GM21390 (cell line): ENCODE results near the gene PLS1.
"Not testable (repeated sequence)": the region's sequence is repeated elsewhere in the genome, so short reads cannot be mapped to it uniquely, and the experiment has no call there.

Experiments
- ATAC-seq: cut with Tn5 transposase; IDR thresholded peaks from one replicate; pipeline ENCODE4 v1.9.1; 2021; ENCODE audit not compliant: unreplicated experiment

Gene PLS1

DNA sequence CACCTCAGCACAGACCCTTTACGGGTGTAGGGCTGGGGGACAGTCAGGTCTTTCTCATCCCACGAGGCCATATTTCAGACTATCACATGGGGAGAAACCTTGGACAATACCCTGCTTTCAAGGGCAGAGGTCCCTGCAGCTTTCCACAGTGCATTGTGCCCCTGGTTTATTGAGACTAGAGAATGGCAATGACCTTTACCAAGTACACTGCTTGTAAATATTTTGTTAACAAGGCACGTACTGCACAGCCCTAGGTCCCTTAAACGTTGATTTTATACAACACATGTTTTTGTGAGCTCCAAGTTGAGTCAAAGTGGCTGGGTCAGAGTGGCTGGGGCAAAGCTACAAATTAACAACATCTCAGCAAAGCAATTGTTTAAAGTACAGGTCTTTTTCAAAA lies 156.4 kb downstream of the PLS1 start:
- ATAC-seq, result not testable (repeated sequence)

DNA sequence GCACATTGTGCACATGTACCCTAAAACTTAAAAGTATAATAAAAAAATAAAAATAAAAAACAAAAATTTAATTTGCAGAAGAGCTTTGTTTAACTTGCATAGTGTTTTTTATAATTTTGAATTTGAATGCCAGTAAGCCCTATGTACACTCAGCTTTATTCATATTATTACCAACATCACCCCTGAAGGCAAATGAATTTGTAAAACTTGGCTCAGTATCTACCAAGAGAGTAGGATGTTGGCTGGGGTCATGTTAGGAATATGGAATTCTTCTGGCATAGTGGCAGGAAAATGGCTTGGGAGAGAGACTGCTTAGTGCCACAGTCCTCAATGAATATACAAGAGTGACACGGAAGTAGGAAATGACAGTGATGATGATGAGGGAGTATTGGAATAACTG lies 158.3 kb downstream of the PLS1 start:
- no peak for ATAC-seq
